Measurements from ENCODE around the gene LRFN4. TPM values are rescaled to one million over a fixed set of nuclear protein-coding genes. Genes with fewer than 3 reads are reported as not detected.
A peak's percentile ranks its signal among the peaks of the same experiment; 100 is the strongest.

LRFN4 gene
- total and polyA plus RNA-seq, 2 of the 13 experiments (the other 11 are each of a cell fraction or from before 2014, with no cell fraction given) = 1.3 to 6.8 TPM

- TF ChIP-seq ELF4 (CRISPR knock-in tag; IDR thresholded peaks at IDR 0.05; ENCODE audit: borderline replicate concordance) (no peak), UBTF (CRISPR knock-in tag; IDR thresholded peaks at IDR 0.05) (peak; percentile 53; the same call in 1 of the 2 replicates), BRF2 (CRISPR knock-in tag; IDR thresholded peaks at IDR 0.05) (no peak), NFIB (CRISPR knock-in tag; IDR thresholded peaks at IDR 0.05; ENCODE audit: borderline replicate concordance) (no peak), ZBTB25 (CRISPR knock-in tag; IDR thresholded peaks at IDR 0.05) (no peak; the same call in 1 of the 2 replicates), ZBTB42 (CRISPR knock-in tag; IDR thresholded peaks at IDR 0.05) (no peak), ZNF691 (CRISPR knock-in tag; IDR thresholded peaks at IDR 0.05; ENCODE audit: borderline replicate concordance, low read depth) (no peak), ZNF331 (CRISPR knock-in tag; IDR thresholded peaks at IDR 0.05) (peak; percentile 95), MAX (IDR thresholded peaks at IDR 0.05) (peak; percentile 46; the same call in 1 of the 2 replicates), RFXAP (CRISPR knock-in tag; IDR thresholded peaks at IDR 0.05; ENCODE audit: borderline replicate concordance) (peak; percentile 83), DNMT3B (CRISPR knock-in tag; conservative IDR thresholded peaks at IDR 0.05) (0 out of 2 replicates have a peak, but pooled peaks have one; percentile 72), PBX2 (CRISPR knock-in tag; IDR thresholded peaks at IDR 0.05) (no peak), ZNF629 (CRISPR knock-in tag; conservative IDR thresholded peaks at IDR 0.05) (peak; percentile 56; the same call in 1 of the 2 replicates), MEIS2 (CRISPR knock-in tag; IDR thresholded peaks at IDR 0.05) (no peak; the same call in 1 of the 2 replicates), ZFP91 (CRISPR knock-in tag; IDR thresholded peaks at IDR 0.05; ENCODE audit: borderline replicate concordance) (peak; percentile 62; the same call in 1 of the 2 replicates)
These were observed 45.1 kb downstream of the LRFN4 start (continued) for GRCh38 chr11:66901964-66902390.
